Mesodermal cell (in vitro differentiated cells): ENCODE data around the gene DNAJC28.
"Not testable (repeated sequence)": the region's sequence is repeated elsewhere in the genome, so short reads cannot be mapped to it uniquely, and the experiment has no call there.

Source experiments
- H3K27ac ChIP-seq: 2 replicates; pipeline ENCODE4 v1.7.0; 2013; ENCODE audit warnings: mild to moderate bottlenecking, low read depth, low read length, moderate library complexity; ENCODE audit not compliant: severe bottlenecking
- H3K36me3 ChIP-seq: 2 replicates; pipeline ENCODE4 v1.7.1; 2013; ENCODE audit warnings: mild to moderate bottlenecking, low read length, moderate library complexity; ENCODE audit not compliant: control insufficient read depth, insufficient read depth
- H3K4me1 ChIP-seq: one replicate; pipeline ENCODE4 v1.7.1; 2013; ENCODE audit warnings: mild to moderate bottlenecking, low read length; ENCODE audit not compliant: insufficient read depth, control insufficient read depth, poor library complexity, severe bottlenecking
- H3K4me3 ChIP-seq: 2 replicates; pipeline ENCODE4 v1.7.0; 2013; ENCODE audit warnings: low read length, control low read depth, mild to moderate bottlenecking; ENCODE audit not compliant: insufficient read depth, poor library complexity, severe bottlenecking; ENCODE audit errors: extremely low read depth
- H3K9me3 ChIP-seq: 2 replicates; pipeline ENCODE4 v1.7.1; 2013; ENCODE audit warnings: mild to moderate bottlenecking, low read length, moderate library complexity; ENCODE audit not compliant: control insufficient read depth
- WGBS, 2 experiments: methylation state at CpG; one replicate each; pipeline ENCODE4 v1.1.5; 2013; ENCODE audit warnings: missing lambda C conversion rate in 2 of 2; ENCODE audit not compliant: insufficient coverage in 2 of 2; 5-methylcytosine and 5-hydroxymethylcytosine counted together

The DNAJC28 gene

DNA sequence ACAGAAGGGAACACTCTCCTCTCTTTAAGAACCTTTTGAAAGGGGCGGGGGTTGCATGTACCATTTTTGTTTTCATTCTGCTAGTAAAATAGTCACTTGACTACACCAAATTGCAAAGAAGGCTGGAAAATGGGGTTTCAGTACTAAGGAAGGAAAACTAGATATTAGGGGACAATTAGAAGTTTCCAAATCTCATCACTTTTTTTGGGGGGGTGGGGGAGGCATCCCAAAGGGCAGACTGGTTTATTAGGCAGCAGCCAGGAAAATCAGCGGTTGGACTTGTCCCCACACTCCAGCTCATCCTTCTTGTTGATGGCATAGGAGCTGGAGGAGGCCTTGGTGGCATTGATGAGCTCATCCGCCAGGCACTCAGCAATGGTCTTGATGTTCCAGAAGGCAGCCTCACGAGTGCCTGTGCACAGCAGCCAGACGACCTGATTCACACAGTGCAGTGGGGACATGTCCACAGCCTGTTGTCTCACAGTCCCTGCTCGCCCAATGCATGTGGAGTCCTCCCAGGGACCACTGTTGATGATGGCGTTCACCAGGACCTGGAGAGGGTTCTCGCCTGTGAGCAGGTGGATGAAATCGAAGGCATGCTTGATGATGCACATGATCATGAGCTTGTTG lies 10.1 kb downstream of the DNAJC28 start:
- peaks cover 5% of the 10 kb centered on the region for H3K36me3 ChIP-seq
- 89 to 92% methylated on average over 8 of the region's 9 CpGs for WGBS, 2 experiments
- no peak overlapping the region for H3K4me3 ChIP-seq
- H3K27ac ChIP-seq = no peak overlapping the region
- H3K9me3 ChIP-seq = no peaks in the 10 kb centered on the region
- H3K4me1 ChIP-seq = peaks cover 20% of the 10 kb centered on the region

DNA sequence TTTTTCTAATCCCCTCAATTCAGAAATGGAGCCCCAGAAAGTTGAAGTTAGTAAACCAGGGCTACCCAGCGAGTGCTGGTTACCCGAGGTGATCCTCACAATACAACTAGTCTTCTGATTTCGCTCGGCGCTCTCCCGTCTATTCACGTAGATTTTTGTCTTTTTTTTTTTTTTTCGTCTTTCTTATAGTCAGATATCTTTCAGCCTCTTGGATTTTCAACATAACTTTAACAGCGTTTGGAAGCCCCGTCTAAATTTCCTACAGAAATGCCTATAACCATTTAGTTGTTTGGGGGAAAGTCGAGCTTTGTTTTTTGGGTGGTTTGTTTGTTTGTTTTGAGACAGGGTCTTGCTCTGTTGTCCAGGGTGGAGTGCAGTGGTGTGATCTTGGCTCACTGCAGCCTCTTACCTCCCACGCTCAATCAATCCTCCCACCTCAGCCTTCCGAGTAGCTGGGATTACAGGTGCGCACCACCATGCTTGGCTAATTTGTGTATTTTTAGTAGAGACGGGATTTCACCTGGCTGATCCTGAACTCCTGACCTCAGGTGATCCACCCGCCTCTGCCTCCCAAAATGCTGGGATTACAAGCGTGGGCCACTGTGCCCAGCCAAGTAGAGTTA lies 10.9 kb downstream of the DNAJC28 start:
- peak overlapping the region; percentile 87 for H3K27ac ChIP-seq
- no peaks in the 10 kb centered on the region for H3K9me3 ChIP-seq
- peak overlapping the region; percentile 87 for H3K4me3 ChIP-seq
- peaks cover 20% of the 10 kb centered on the region for H3K4me1 ChIP-seq
- peaks cover 8% of the 10 kb centered on the region for H3K36me3 ChIP-seq
- 15 to 43% methylated on average over 8 to 10 of the region's 17 CpGs for WGBS, 2 experiments

DNA sequence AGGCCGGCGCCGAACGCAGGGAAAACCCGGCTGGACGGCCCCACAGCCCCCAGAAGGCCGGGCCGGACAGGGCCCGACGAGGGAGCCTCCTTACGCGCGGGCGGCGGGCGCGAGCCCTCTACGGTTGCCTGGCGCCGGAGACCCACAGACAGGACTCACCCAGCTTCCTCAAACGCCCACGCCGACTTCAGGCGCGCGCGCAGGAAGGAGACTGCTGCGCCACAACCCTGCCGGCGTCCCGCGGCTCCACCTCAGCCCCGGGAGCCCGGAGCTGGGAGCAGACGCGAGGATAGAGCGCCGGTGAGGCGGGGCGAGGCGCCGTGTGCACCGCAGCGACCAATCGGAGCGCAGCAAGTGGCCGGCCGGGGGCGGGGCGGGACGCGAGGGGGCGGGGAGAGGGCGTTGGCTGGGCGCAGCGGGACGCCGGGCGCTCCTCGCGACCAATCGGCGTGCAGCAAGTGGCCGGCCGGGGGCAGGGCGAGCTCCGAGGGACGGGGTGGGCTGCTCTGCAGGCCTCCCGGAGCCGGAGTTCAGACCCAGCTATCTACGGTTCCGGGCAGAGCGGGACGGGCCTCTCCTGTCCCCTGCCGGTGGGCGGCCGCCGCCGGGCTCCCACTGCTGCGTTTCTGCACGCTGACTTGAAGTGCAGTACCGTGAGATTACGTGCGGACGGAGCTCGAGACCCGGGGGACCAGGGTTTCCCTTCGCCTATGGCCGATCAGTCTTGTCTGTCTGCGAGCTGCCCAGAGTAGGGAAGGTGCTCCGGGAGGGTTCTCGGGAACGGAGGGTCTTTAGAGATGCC lies 11.6 kb downstream of the DNAJC28 start, which contains the start of gene TMEM50B:
Gene TMEM50B, minus strand, starts transcription at position 296 of the 802 bp plus-strand sequence. CDS start 11,089 bp downstream, outside the sequence.
- Histone ChIP-seq H3K27ac (peak within 1 kb of the TSS; percentile 90), H3K9me3 (no peaks in the 10 kb centered on the region), H3K36me3 (peaks cover 8% of the 10 kb centered on the region), H3K4me3 (peak within 1 kb of the TSS; percentile 87), H3K4me1 (peaks cover 20% of the 10 kb centered on the region)
- WGBS, 2 experiments = 0% methylated on average over 47 to 89 of the region's 93 CpGs

DNA sequence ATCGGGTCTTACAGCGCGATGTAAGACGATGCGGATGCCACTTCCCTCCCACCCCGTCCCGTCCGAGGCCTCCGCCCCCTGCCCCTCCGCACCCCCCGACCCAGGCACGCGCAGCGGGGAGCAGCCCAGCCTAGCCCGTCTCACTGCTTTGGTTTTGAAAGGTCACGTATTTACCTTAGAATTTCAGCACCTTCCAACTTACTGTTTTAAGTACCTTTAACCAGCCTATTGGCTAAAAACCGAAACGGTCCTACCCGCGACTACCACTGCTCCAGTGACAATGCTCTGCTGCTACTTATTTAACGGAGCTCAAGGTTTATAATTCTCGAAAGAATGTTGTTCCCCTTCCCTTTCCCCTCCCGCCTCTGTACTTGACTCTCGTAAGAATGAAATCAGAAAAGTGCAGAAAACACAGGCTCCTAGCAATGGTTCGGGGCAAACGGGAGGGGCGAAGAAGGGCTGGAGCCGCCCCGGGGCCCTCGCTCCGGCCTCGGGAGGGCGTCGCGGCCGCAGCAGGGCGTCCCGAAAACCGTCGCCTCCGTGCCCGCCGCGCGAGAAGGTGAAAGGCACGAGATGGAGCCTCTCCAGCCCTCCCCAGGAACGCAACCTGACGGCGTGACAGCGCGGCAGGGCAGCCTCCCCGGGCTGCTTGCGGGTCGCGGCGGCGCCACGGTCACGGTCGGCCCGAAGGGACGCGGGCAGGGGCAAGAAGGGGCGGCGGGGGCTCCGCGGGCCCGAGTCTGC lies 12.4 kb downstream of the DNAJC28 start:
- WGBS, 2 experiments = 0 to 1% methylated on average over 35 to 54 of the region's 68 CpGs

DNA sequence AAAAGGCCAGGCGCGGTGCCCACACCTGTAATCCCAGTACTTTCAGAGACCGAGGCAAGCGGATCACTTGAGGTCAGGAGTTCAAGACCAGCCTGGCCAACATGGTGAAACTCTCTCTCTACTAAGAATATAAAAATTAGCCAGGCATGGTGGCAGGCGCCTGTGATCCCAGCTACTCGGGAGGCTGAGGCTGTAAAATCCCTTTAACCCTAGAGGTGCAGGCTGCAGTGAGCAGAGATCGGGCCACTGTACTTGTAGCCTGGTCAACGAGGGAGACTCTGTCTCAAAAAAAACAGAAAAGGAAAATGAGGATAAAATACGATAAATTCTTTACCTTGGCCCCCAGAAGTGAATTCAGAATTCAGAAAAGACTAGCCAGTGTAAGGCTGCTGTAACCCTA lies 13.3 kb downstream of the DNAJC28 start:
- 75 to 87% methylated on average over 9 of the region's 9 CpGs for WGBS, 2 experiments
- H3K9me3 ChIP-seq = no peaks in the 10 kb centered on the region
- no peak overlapping the region for H3K27ac ChIP-seq
- peaks cover 8% of the 10 kb centered on the region for H3K36me3 ChIP-seq
- H3K4me1 ChIP-seq = peaks cover 20% of the 10 kb centered on the region
- peak overlapping the region; percentile 87 for H3K4me3 ChIP-seq

More for the DNA sequence above, 12.4 kb downstream of the DNAJC28 start:
- Histone ChIP-seq H3K27ac (peak overlapping the region; percentile 90), H3K4me3 (peak overlapping the region; percentile 87), H3K4me1 (peaks cover 20% of the 10 kb centered on the region), H3K9me3 (no peaks in the 10 kb centered on the region), H3K36me3 (peaks cover 8% of the 10 kb centered on the region)

DNA sequence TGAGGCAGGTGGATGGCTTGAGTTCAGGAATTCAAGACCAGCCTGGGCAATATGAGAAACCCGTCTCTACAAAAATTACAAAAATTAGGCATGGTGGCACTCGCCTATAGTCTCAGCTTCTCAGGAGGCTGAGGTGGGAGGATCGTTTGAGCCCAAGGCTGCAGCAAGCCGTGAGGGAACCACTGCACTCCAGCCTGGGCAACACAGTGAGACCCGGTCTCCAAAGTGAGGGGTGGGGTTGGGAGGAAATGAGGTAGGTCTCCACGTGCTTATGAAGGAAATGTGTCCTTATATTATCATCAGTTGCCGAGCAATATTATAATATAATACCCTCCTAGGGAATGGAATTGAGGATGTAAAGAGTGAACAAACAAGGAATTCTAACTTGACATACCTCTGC lies 14.4 kb downstream of the DNAJC28 start:
- no peak overlapping the region for H3K4me3 ChIP-seq
- H3K27ac ChIP-seq = no peak overlapping the region
- no peaks in the 10 kb centered on the region for H3K9me3 ChIP-seq
- H3K4me1 ChIP-seq = peaks cover 18% of the 10 kb centered on the region
- peaks cover 8% of the 10 kb centered on the region for H3K36me3 ChIP-seq
- WGBS, 2 experiments = 84 to 95% methylated on average over 3 to 4 of the region's 7 CpGs

DNA sequence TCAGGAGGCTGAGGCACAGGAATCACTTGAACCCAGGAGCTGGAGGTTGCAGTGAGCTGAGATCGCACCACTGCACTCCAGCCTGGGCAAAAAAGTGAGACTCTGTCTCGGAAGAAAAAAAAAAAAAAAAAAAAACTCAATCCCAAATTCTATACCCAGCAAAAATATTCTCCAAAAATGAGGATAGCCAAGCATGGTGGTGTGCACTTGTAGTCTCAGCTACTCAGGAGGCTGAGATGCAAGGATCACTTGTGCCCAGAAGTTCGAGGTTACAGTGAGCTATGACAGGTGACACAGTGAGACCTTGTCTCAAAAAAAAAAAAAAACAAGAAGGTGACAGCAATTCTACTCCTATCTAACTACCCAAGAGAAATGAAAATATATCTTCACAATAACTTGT lies 18.2 kb downstream of the DNAJC28 start:
- peaks cover 8% of the 10 kb centered on the region for H3K36me3 ChIP-seq
- no peaks in the 10 kb centered on the region for H3K9me3 ChIP-seq
- 80 to 93% methylated on average over 1 to 2 of the region's 3 CpGs for WGBS, 2 experiments
- no peak overlapping the region for H3K27ac ChIP-seq
- H3K4me3 ChIP-seq = no peak overlapping the region
- H3K4me1 ChIP-seq = peaks cover 2% of the 10 kb centered on the region

DNA sequence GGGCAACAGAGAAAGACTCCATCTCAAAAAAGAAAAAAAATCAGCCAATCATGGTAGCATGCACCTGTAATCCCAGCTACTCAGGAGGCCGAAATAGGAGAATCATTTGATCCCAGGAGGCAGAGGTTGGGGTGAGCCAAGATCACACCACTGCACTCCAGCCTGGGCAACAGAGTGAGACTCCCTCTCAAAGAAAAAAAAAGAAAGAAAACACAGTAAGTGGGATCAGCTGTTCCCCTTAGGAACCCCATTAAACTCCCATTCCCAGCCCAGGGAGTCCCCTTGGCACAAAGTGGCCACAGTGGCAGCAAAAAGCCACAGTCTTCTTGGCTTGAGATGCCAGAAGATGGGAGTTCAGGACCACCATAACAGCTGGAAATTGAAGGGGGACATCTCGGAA lies 20.8 kb downstream of the DNAJC28 start:
- no peak overlapping the region for H3K27ac ChIP-seq
- H3K4me1 ChIP-seq = no peaks in the 10 kb centered on the region
- 100% methylated on average over 1 of the region's 2 CpGs; no CpG with 5 or more reads in 1 of the 2 experiments for WGBS, 2 experiments
- no peak overlapping the region for H3K4me3 ChIP-seq
- H3K36me3 ChIP-seq = peaks cover 4% of the 10 kb centered on the region
- H3K9me3 ChIP-seq = no peaks in the 10 kb centered on the region

DNA sequence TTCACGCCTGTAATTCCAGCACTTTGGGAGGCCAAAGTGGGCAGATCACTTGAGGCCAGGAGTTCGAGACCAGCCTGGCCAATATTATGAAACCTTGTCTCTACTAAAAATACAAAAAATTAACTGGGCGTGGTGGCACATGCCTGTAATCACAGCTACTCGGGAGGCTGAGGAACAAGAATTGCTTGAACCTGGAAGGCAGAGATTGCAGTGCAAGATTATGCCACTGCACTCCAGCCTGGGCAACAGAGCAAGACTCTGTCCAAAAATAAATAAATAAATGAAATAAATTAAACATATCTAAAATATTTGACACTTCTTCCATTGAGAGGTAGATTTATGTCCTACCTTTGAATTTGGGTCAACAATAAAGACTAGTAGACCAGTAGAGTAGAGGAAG lies 22.3 kb downstream of the DNAJC28 start:
- not testable (repeated sequence) for H3K9me3 ChIP-seq, H3K36me3 ChIP-seq, H3K4me1 ChIP-seq, H3K27ac ChIP-seq, H3K4me3 ChIP-seq
- 94 to 95% methylated on average over 4 of the region's 4 CpGs for WGBS, 2 experiments

DNA sequence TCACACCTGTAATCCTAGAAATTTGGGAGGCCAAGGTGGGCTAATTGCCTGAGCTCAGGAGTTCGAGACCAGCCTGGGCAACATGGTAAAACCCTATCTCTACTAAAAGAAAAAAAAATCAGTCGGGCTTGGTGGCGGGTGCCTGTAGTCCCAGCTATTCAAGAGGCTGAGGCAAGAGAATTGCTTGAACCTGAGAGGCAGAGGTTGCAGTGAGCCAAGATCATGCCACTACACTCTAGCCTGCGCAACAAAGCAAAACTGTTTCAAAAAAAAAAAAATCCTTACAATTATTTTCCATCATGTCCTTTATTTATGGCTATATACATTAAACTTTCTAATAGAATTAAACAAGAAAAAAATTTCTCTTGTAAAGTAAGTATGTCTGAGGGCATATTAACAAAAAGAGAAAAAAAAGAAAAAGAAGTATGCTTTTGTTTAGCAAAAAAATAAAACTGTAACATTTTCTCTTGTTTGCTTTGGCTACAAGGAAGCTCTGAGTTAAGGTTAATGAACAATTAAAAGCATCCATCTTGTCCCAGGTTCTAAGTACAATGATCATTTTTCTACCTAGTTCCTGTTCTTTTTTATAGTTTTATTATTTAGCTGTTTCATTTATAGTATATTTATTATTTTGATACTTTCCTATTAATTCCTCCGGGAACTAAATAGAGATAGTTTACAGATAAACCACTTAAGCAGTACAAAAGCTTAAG lies 29.8 kb downstream of the DNAJC28 start:
- H3K9me3 ChIP-seq = no peaks in the 10 kb centered on the region
- peaks cover 15% of the 10 kb centered on the region for H3K36me3 ChIP-seq
- no peak overlapping the region for H3K27ac ChIP-seq
- 80 to 89% methylated on average over 2 to 3 of the region's 5 CpGs for WGBS, 2 experiments
- no peak overlapping the region for H3K4me3 ChIP-seq
- H3K4me1 ChIP-seq = no peaks in the 10 kb centered on the region
